ENCODE results near the gene ARHGAP15. TPM values are rescaled to one million over a fixed set of nuclear protein-coding genes. Genes with fewer than 3 reads are reported as not detected.
A peak's percentile ranks its signal among the peaks of the same experiment; 100 is the strongest.

The ARHGAP15 gene
- total and polyA plus RNA-seq, 2 donors (not counting 1 experiment from before 2014, with no cell fraction given): 0.07 TPM; not detected in 1

DNA sequence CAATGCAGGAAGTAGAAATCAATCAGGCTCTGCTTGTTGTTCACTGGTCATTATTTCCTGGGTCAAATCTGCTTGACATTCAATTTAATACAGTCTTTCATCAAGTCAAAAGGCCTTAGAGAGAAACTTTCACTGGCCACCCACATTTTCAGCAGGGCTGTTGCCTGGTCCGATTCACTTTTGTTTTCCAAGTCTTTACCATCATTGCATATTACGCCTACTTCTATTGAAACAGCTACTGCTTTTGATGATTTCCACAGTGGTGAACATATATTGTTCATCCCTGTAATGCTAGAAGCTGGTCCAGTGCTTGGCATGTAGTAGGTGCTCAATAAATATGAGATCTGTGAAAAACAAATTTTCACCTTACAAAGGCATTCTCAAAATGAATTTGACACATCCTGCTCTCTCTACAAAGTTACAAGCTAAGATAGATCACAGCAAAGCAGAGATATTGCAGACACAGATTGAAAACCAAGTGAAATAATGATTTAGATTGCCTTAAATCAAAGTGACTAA is 600.1 kb downstream of the ARHGAP15 start:
- Histone ChIP-seq H3K79me2 (ENCODE audit: control insufficient read depth, insufficient read depth, low read length) (no peaks in the 10 kb centered on the region), H3K4me3 (replicated peaks in 1 of 4; ENCODE audit: control extremely low read depth in 1 of 4, insufficient read depth in 1 of 4, low read depth in 3 of 4, low read length in 4 of 4) (no peak overlapping the region), H3K36me3 (ENCODE audit: control insufficient read depth, insufficient read depth, low read length) (no peaks in the 10 kb centered on the region), H3K4me1 (ENCODE audit: control insufficient read depth, extremely low read depth, insufficient read depth, low read length) (peaks cover 2% of the 10 kb centered on the region), H3K27me3 (ENCODE audit: control insufficient read depth, insufficient read depth, low read length) (no peaks in the 10 kb centered on the region), H2AFZ (ENCODE audit: low read length) (no peak overlapping the region), H3K9me3 (ENCODE audit: control insufficient read depth, insufficient read depth, low read depth, low read length) (no peaks in the 10 kb centered on the region), H3K9ac (ENCODE audit: insufficient read depth, low read length) (no peak overlapping the region), H3K27ac (ENCODE audit: insufficient read depth, low read length) (no peak overlapping the region), H4K20me1 (ENCODE audit: control insufficient read depth, extremely low read depth, insufficient read depth, low read length) (no peaks in the 10 kb centered on the region), H3K4me2 (ENCODE audit: extremely low read depth, insufficient read depth, low read length) (no peak overlapping the region)
- TF ChIP-seq, protein P1, sequence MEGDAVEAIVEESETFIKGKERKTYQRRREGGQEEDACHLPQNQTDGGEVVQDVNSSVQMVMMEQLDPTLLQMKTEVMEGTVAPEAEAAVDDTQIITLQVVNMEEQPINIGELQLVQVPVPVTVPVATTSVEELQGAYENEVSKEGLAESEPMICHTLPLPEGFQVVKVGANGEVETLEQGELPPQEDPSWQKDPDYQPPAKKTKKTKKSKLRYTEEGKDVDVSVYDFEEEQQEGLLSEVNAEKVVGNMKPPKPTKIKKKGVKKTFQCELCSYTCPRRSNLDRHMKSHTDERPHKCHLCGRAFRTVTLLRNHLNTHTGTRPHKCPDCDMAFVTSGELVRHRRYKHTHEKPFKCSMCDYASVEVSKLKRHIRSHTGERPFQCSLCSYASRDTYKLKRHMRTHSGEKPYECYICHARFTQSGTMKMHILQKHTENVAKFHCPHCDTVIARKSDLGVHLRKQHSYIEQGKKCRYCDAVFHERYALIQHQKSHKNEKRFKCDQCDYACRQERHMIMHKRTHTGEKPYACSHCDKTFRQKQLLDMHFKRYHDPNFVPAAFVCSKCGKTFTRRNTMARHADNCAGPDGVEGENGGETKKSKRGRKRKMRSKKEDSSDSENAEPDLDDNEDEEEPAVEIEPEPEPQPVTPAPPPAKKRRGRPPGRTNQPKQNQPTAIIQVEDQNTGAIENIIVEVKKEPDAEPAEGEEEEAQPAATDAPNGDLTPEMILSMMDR (conservative IDR thresholded peaks at IDR 0.05 in 1 of 2, IDR thresholded peaks at IDR 0.05 in 1 of 2; ENCODE audit: low read depth in 1 of 2, low read length in 2 of 2): no peak
- no peak for TF ChIP-seq EZH2 (IDR thresholded peaks at IDR 0.05; ENCODE audit: low read length, missing control alignments)
- no peak for DNase-seq (ENCODE audit: low read depth in 2 of 2)

DNA sequence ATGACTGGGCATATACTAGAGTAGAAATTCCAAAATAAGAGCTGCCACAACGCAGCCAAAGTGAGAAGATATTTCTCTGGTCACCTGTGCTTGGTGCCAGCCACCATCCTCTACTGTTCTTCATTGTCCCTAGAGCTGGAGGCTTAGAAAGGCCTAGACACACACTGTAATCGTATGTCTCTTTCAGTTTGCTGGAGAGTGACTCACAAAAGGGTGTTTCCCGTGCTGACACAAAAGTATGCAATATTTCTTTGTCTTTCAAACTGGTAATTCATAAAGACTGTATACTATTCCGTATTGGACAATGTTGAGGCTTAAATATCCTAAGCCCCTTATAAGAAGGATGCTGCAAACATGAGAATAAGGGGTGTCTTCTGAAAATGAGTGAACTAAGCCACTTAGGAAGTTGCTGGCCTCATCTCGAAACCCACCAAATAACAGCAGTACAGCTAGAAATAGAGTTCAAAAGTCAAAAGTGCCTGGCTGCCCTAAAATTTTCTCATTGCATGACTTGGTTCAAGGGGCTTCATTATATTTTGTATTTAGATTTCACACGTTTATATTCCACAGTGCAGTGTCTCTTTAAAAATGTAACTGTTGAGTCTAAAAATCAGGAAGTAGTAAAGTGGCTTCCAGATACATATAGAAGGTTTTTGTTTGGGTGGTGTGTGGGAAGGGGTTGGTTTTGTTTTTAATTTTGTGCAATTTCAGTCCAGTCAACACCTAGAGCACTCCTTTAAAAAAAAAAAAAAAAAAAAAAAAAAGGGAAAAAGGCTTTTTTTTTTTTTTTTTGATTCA is 601.1 kb downstream of the ARHGAP15 start:
- no peaks in the 10 kb centered on the region for H3K27me3 ChIP-seq (ENCODE audit: control insufficient read depth, insufficient read depth, low read length)
- no peak overlapping the region for H3K9ac ChIP-seq (ENCODE audit: insufficient read depth, low read length)
- H3K36me3 ChIP-seq (ENCODE audit: control insufficient read depth, insufficient read depth, low read length): no peaks in the 10 kb centered on the region
- no peak overlapping the region for H3K4me3 ChIP-seq (replicated peaks in 1 of 4; ENCODE audit: control extremely low read depth in 1 of 4, insufficient read depth in 1 of 4, low read depth in 3 of 4, low read length in 4 of 4)
- no peaks in the 10 kb centered on the region for H3K79me2 ChIP-seq (ENCODE audit: control insufficient read depth, insufficient read depth, low read length)
- DNase-seq (ENCODE audit: low read depth in 2 of 2): peak in 1 of 2 donors; percentile 20
- H4K20me1 ChIP-seq (ENCODE audit: control insufficient read depth, extremely low read depth, insufficient read depth, low read length): no peaks in the 10 kb centered on the region
- H3K4me1 ChIP-seq (ENCODE audit: control insufficient read depth, extremely low read depth, insufficient read depth, low read length): peaks cover 2% of the 10 kb centered on the region
- H3K9me3 ChIP-seq (ENCODE audit: control insufficient read depth, insufficient read depth, low read depth, low read length): no peaks in the 10 kb centered on the region
- no peak overlapping the region for H2AFZ ChIP-seq (ENCODE audit: low read length)
- no peak overlapping the region for H3K4me2 ChIP-seq (ENCODE audit: extremely low read depth, insufficient read depth, low read length)
- H3K27ac ChIP-seq (ENCODE audit: insufficient read depth, low read length): no peak overlapping the region
- TF ChIP-seq, protein P1 (conservative IDR thresholded peaks at IDR 0.05 in 1 of 2, IDR thresholded peaks at IDR 0.05 in 1 of 2; ENCODE audit: low read depth in 1 of 2, low read length in 2 of 2): no peak
- no peak for TF ChIP-seq EZH2 (IDR thresholded peaks at IDR 0.05; ENCODE audit: low read length, missing control alignments)

DNA sequence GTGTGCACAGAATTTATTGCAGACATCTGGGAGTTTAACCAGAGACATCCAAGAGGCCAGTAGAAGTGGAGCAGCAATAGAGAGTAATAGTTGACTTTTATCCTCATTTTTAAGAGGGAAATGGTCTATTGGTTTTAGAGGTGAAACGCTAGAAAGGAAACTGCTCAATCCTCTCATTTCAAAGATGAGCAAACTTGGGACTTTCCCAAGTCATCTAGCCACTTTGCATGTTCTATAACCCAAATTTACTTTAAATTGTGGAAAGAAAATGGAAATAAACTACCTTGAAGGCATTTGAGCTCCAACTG is 601.7 kb downstream of the ARHGAP15 start:
- Histone ChIP-seq H3K9me3 (ENCODE audit: control insufficient read depth, insufficient read depth, low read depth, low read length) (no peaks in the 10 kb centered on the region), H3K27me3 (ENCODE audit: control insufficient read depth, insufficient read depth, low read length) (no peaks in the 10 kb centered on the region), H4K20me1 (ENCODE audit: control insufficient read depth, extremely low read depth, insufficient read depth, low read length) (no peaks in the 10 kb centered on the region), H3K9ac (ENCODE audit: insufficient read depth, low read length) (no peak overlapping the region), H2AFZ (ENCODE audit: low read length) (no peak overlapping the region), H3K4me2 (ENCODE audit: extremely low read depth, insufficient read depth, low read length) (no peak overlapping the region), H3K36me3 (ENCODE audit: control insufficient read depth, insufficient read depth, low read length) (no peaks in the 10 kb centered on the region), H3K4me1 (ENCODE audit: control insufficient read depth, extremely low read depth, insufficient read depth, low read length) (peaks cover 2% of the 10 kb centered on the region), H3K79me2 (ENCODE audit: control insufficient read depth, insufficient read depth, low read length) (no peaks in the 10 kb centered on the region), H3K4me3 (replicated peaks in 1 of 4; ENCODE audit: control extremely low read depth in 1 of 4, insufficient read depth in 1 of 4, low read depth in 3 of 4, low read length in 4 of 4) (no peak overlapping the region), H3K27ac (ENCODE audit: insufficient read depth, low read length) (no peak overlapping the region)
- TF ChIP-seq, protein P1 (conservative IDR thresholded peaks at IDR 0.05 in 1 of 2, IDR thresholded peaks at IDR 0.05 in 1 of 2; ENCODE audit: low read depth in 1 of 2, low read length in 2 of 2): no peak
- TF ChIP-seq EZH2 (IDR thresholded peaks at IDR 0.05; ENCODE audit: low read length, missing control alignments): no peak
- DNase-seq (ENCODE audit: low read depth in 2 of 2): no peak

All from fibroblast of lung (primary cell).